Amniotic stem cell (primary cell): Measurements from ENCODE around the gene OR56A4.
"Not testable (repeated sequence)": the region's sequence is repeated elsewhere in the genome, so short reads cannot be mapped to it uniquely, and the experiment has no call there.

Experiments
- DNase-seq: peaks from one replicate; lab custom pipeline; 2025; lab: John Stamatoyannopoulos, UW

OR56A4 gene

DNA sequence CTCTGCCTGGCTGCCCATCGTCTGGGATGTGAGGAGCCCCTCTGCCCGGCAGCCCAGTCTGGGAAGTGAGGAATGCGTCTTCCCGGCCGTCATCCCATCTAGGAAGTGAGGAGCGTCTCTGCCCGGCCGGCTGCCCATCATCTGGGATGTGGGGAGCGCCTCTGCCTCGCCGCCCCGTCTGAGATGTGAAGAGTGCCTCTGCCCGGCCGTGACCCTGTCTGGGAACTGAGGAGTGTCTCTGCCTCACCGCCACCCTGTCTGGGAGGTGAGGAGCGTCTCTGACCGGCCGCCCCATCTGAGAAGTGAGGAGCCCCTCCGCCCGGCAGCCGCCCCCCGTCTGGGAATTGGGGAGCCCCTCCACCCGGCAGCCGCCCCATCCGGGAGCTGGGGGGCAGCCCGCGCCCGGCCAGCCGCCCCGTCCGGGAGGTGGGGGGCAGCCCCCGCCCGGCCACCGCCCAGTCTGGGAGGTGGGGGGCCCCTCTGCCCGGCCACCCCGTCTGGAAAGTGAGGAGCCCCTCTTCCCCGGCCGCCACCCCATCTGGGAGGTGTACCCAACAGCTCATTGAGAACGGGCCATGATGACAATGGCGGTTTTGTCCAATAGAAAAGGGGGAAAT is 45.9 kb downstream of the OR56A4 start:
- not testable (repeated sequence) for DNase-seq

DNA sequence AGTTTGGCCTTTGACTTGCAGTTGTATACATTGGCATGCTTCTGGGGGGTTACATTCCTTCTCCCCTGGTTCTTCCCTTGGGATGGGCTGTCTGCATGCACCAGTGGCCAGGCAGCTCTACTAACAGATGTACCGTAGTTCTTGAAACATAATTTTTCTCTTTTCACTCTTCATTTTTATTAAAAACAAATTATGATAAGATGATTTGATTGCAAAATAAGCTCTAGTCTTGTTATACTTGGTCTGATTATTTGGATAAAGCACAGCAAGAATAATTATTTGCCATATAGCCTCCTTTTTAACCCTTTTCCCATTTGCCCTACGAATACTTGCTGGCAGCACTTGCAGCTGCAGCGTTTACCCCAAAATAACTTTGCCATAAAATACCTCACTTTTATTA is 51.2 kb downstream of the OR56A4 start:
- DNase-seq, result no peak
